Activated T-helper 1 cell treated with anti-CD3 and anti-CD28 coated beads, Interleukin-12 subunit alpha, Interleukin-12 subunit beta, Interleukin-2, Interleukin-4 antibody, amounts not matched to agents 30 ng/mL and 10 ng/mL and 1 ng/mL, durations not matched to agents 14 hours and 24 hours and 36 hours (primary cell): ENCODE measurements around the gene CST6. TPM values are rescaled to one million over a fixed set of nuclear protein-coding genes. Genes with fewer than 3 reads are reported as not detected.
"Not testable (repeated sequence)": the region's sequence is repeated elsewhere in the genome, so short reads cannot be mapped to it uniquely, and the experiment has no call there.

Source experiments
- DNase-seq: peaks from one replicate; pipeline ENCODE4 v3.0.0; 2021; ENCODE audit warnings: low spot score
- H3K27ac Mint-ChIP-seq: one replicate; pipeline ENCODE4 v1.8.0; 2021; ENCODE audit warnings: mild to moderate bottlenecking, mixed read lengths
- H3K27me3 Mint-ChIP-seq: one replicate; pipeline ENCODE4 v1.8.0; 2022; ENCODE audit warnings: mild to moderate bottlenecking, moderate library complexity, mixed read lengths; ENCODE audit not compliant: insufficient read depth
- H3K36me3 Mint-ChIP-seq: one replicate; pipeline ENCODE4 v1.8.0; 2021; ENCODE audit warnings: low read depth, mixed read lengths
- H3K4me1 Mint-ChIP-seq: one replicate; pipeline ENCODE4 v1.8.0; 2021; ENCODE audit warnings: low read depth, mixed read lengths
- H3K4me3 Mint-ChIP-seq: one replicate; pipeline ENCODE4 v1.8.0; 2021; ENCODE audit warnings: mild to moderate bottlenecking, moderate library complexity, mixed read lengths
- H3K9me3 Mint-ChIP-seq: one replicate; pipeline ENCODE4 v1.8.0; 2021; ENCODE audit warnings: mixed read lengths
- intact Hi-C: fragments of 100-400 bp; cut with micrococcal nuclease; formaldehyde crosslinking; loops from one replicate; pipeline ENCODE4 v1.15.1; 2024
- total RNA-seq: library from RNA; stranded (reverse); gene quantifications from 2 replicates; pipeline ENCODE4 v1.2.3, GENCODE V29; 2022

The CST6 gene
- total RNA-seq, 1 donor from 2014 or later: 1.7 TPM

GRCh38 chr11:66001942-66002647 lies 9.7 kb upstream of the CST6 start, which contains the start of the genes BANF1 and EIF1AD:
Gene BANF1 (plus strand): TSS chr11:66002503. CDS start chr11:66003251, 748 bp downstream.
Gene EIF1AD (minus strand): TSS chr11:66002157. CDS start chr11:66000389, 1,768 bp downstream.
- Mint-ChIP-seq H3K4me3 (peak within 1 kb of the TSS; percentile 99), H3K27me3 (no peaks in the 10 kb centered on the region), H3K36me3 (peaks cover 49% of the 10 kb centered on the region), H3K4me1 (peaks cover 26% of the 10 kb centered on the region), H3K27ac (peak within 1 kb of the TSS; percentile 99), H3K9me3 (no peaks in the 10 kb centered on the region)
- DNase-seq: peak; percentile 93
- intact Hi-C loops: loop anchor here (1.0 to 5.0 kb wide), 19 partner anchors 13 to 670 kb away; partner anchors contain the start of genes AP5B1, C11orf68, DPF2 and DRAP1

DNA sequence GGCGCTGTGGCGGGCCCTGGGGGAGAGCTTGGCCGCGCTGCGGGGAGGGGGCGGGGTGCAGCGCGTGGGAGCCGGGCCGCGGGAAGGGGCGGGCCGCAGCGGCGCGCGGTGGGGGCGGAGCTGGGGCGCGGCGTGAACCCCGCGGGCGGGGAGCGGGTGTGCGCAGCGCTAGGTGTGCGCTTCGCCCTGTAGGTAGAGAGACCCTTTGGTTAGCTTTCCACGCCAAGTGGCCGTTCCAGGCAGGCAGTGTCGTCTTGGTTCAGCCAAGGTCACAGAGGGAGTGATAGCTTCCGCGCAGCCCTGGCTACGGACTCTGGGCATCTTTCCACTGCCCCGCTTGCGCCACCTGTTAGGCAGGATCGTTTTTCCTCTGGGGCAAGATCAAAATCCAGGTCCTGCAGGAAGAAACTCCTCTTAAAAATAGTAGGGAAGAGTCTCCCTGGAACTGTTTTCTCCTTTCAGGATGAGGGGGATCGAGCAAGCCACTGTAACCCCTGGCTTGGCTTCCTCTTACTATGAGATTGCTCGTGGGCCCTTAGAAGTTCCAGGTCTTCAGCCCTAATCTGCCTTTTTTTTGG lies 9.1 kb upstream of the CST6 start:
- H3K36me3 Mint-ChIP-seq: peaks cover 42% of the 10 kb centered on the region
- no peaks in the 10 kb centered on the region for H3K27me3 Mint-ChIP-seq
- peaks cover 26% of the 10 kb centered on the region for H3K4me1 Mint-ChIP-seq
- intact Hi-C loops: loop anchor here (1.0 to 5.0 kb wide), 19 partner anchors 13 to 670 kb away; partner anchors contain the start of genes AP5B1, C11orf68, DPF2 and DRAP1
- DNase-seq: no peak
- no peaks in the 10 kb centered on the region for H3K9me3 Mint-ChIP-seq
- H3K4me3 Mint-ChIP-seq: peak overlapping the region; percentile 99
- H3K27ac Mint-ChIP-seq: peak overlapping the region; percentile 99

DNA sequence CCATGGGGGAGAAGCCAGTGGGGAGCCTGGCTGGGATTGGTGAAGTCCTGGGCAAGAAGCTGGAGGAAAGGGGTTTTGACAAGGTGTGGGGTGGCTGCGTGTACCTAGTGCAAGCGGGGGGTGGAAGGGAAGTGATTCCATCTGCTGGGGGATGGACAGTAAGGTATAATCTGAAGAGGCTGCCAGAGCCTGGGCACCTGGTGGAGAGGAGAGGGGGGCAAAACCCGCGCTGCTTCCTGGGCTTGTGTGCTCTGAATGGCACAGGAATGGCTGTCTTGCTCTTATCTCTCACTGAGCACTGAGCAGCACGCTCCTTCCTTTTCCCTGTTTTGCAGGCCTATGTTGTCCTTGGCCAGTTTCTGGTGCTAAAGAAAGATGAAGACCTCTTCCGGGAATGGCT lies 8.5 kb upstream of the CST6 start:
- Mint-ChIP-seq H3K4me3 (peak overlapping the region; percentile 99), H3K36me3 (peaks cover 37% of the 10 kb centered on the region), H3K27me3 (no peaks in the 10 kb centered on the region), H3K9me3 (no peaks in the 10 kb centered on the region), H3K27ac (peak overlapping the region; percentile 78), H3K4me1 (peaks cover 26% of the 10 kb centered on the region)
- no peak for DNase-seq
- intact Hi-C loops: loop anchor here (2.0 to 5.0 kb wide), 6 partner anchors 42 to 671 kb away; partner anchors contain the start of genes DPF2, KAT5, RAB1B and RELA

- Mint-ChIP-seq H3K27ac (peak overlapping the region; percentile 26), H3K4me3 (peak overlapping the region; percentile 99), H3K27me3 (no peaks in the 10 kb centered on the region), H3K9me3 (no peaks in the 10 kb centered on the region), H3K36me3 (peaks cover 28% of the 10 kb centered on the region), H3K4me1 (peaks cover 20% of the 10 kb centered on the region)
- intact Hi-C loops: loop anchor here (5.0 kb wide), 4 partner anchors 128 to 672 kb away; partner anchors contain the start of genes DPF2, KAT5 and RAB1B
- DNase-seq: no peak
Observed at GRCh38 chr11:66004186-66004585, 7.6 kb upstream of the CST6 start.

- Mint-ChIP-seq H3K4me1 (peaks cover 17% of the 10 kb centered on the region), H3K9me3 (no peaks in the 10 kb centered on the region), H3K36me3 (peaks cover 19% of the 10 kb centered on the region), H3K27ac (no peak overlapping the region), H3K27me3 (peaks cover 10% of the 10 kb centered on the region), H3K4me3 (peak overlapping the region; percentile 34)
- DNase-seq: no peak
- intact Hi-C loops: no loop called here
Observed at GRCh38 chr11:66006134-66006890, 5.5 kb upstream of the CST6 start.

DNA sequence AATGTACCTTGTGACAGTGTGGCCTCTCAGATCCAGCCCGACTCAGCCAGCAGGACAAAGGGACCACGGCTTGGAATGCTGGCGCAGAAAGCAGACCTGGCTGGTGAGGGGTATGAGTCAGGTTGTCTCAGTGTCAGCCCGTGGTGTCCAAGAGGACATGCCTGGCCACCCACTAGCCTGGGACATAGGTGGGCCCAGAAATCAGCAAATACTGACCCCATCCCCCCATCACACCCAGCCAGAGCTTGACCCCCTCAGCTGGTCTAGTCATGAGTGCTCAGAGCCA lies 5.0 kb upstream of the CST6 start:
- Mint-ChIP-seq H3K36me3 (peaks cover 17% of the 10 kb centered on the region), H3K27me3 (peaks cover 12% of the 10 kb centered on the region), H3K9me3 (no peaks in the 10 kb centered on the region), H3K27ac (no peak overlapping the region), H3K4me1 (peaks cover 15% of the 10 kb centered on the region), H3K4me3 (no peak overlapping the region)
- intact Hi-C loops: no loop called here
- no peak for DNase-seq

GRCh38 chr11:66007201-66007634 lies 4.6 kb upstream of the CST6 start:
- Mint-ChIP-seq H3K27me3 (peaks cover 12% of the 10 kb centered on the region), H3K9me3 (no peaks in the 10 kb centered on the region), H3K27ac (no peak overlapping the region), H3K4me3 (no peak overlapping the region), H3K36me3 (peaks cover 13% of the 10 kb centered on the region), H3K4me1 (peaks cover 13% of the 10 kb centered on the region)
- DNase-seq: no peak
- intact Hi-C loops: no loop called here

- H3K9me3 Mint-ChIP-seq: no peaks in the 10 kb centered on the region
- H3K27me3 Mint-ChIP-seq: peaks cover 16% of the 10 kb centered on the region
- H3K4me3 Mint-ChIP-seq: no peak overlapping the region
- intact Hi-C loops: no loop called here
- DNase-seq: no peak
- H3K4me1 Mint-ChIP-seq: peaks cover 10% of the 10 kb centered on the region
- peaks cover 9% of the 10 kb centered on the region for H3K36me3 Mint-ChIP-seq
- H3K27ac Mint-ChIP-seq: no peak overlapping the region
Observed at GRCh38 chr11:66008095-66008467, 3.7 kb upstream of the CST6 start.

DNA sequence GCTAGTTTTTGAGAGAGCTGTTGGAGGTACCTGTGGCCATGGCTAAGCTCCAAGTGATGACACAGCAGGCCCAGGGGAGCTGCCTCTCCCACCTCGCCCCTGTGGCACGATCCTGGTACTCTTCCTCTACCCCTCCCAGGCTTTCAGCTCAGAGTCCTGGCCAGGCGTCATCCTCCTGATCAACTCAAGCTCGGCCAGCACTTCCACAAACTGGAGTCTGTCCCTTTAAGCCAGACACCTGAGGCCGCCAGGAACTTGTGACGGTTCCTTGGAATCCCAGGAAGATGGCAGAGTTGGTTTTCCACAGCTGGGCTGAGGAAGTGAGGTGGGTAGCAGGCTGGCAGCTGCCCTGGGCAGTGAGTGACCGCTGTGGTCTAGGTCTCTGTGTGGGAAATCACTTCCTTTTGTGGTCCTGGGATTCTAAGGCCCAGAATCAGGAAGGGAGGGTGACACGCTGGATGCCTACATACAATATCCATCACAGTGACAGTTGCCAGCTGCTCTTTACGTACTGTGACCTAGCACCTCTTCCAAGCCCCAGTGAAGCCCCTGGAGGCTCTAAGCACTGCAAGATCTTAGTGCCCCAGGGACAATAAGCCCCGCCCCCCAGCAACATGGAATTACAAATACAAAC lies 3.2 kb upstream of the CST6 start:
- intact Hi-C loops: no loop called here
- Mint-ChIP-seq H3K4me1 (peaks cover 5% of the 10 kb centered on the region), H3K27me3 (peaks cover 20% of the 10 kb centered on the region), H3K4me3 (no peak overlapping the region), H3K27ac (no peak overlapping the region), H3K36me3 (peaks cover 6% of the 10 kb centered on the region), H3K9me3 (no peaks in the 10 kb centered on the region)
- no peak for DNase-seq

DNA sequence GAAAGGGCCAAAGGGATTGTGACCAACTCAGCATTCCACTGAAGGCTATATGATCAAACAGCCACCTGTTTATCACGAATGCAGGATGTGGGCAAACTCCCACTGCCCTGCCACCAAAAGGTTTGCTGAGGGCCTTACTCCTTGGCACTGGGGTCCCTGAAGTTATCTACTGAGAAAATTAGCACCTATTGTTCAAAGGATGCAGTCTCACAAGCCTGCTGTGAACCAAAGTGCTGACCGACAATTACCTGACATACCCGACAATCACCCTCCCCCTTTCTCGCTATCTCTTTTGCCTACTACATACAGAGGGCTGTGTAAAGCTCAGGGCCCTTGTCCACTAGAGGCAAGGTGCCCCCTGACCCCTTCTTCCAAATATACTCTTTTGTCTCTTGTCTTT lies 1.8 kb upstream of the CST6 start:
- H3K9me3 Mint-ChIP-seq, H3K4me3 Mint-ChIP-seq, H3K4me1 Mint-ChIP-seq, H3K36me3 Mint-ChIP-seq, H3K27ac Mint-ChIP-seq, DNase-seq, intact Hi-C loops: not testable (repeated sequence)
- H3K27me3 Mint-ChIP-seq: peaks cover 20% of the 10 kb centered on the region

DNA sequence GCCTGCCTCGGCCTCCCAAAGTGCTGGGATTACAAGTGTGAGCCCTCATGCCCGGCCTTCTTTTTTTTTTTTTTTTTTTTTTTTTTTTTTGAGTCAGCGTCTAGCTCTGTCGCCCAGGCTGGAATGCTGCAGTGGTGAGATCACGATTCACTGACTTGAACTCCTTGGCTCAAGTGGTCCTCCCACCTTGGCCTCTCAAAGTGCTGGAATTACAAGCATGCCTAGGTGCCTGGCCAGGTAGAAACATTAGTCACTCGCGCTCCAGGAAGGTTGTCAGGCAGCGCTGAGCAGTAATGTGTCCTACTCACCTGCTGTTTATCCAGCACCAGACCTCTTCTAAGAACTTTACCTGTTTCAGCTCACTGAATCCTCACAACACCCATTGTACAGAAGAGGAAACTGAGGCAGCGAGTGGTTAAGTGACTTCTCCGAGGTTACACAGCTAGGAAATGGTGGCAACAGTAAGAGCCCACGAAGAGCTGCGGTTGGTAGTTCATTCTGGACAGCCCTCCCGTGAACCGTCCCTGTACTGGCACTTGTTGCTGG lies 496 bp upstream of the CST6 start:
- H3K36me3 Mint-ChIP-seq: no peaks in the 10 kb centered on the region
- H3K4me3 Mint-ChIP-seq: no peak overlapping the region
- intact Hi-C loops: no loop called here
- H3K9me3 Mint-ChIP-seq: no peaks in the 10 kb centered on the region
- H3K27me3 Mint-ChIP-seq: peaks cover 20% of the 10 kb centered on the region
- H3K4me1 Mint-ChIP-seq: peaks cover 5% of the 10 kb centered on the region
- no peak for DNase-seq
- H3K27ac Mint-ChIP-seq: no peak overlapping the region

- no peak overlapping the region for H3K27ac Mint-ChIP-seq
- intact Hi-C loops: no loop called here
- no peak for DNase-seq
- peaks cover 20% of the 10 kb centered on the region for H3K27me3 Mint-ChIP-seq
- no peaks in the 10 kb centered on the region for H3K36me3 Mint-ChIP-seq
- no peak overlapping the region for H3K4me3 Mint-ChIP-seq
- no peaks in the 10 kb centered on the region for H3K9me3 Mint-ChIP-seq
- peaks cover 9% of the 10 kb centered on the region for H3K4me1 Mint-ChIP-seq
Observed at GRCh38 chr11:66012371-66012945, 650 bp downstream of the CST6 start.
